Mesenchymal stem cell (in vitro differentiated cells and primary cell): ENCODE results near the gene ZNF488.

Experiments
- DNase-seq: peaks from one replicate; pipeline ENCODE4 v3.0.0-alpha.2; 2013
- H2AFZ ChIP-seq: one replicate; pipeline ENCODE4 v1.6.1; 2013; ENCODE audit warnings: low read depth, mild to moderate bottlenecking, control low read depth, inconsistent platforms, low read length, moderate library complexity
- H2AK5ac ChIP-seq: 2 replicates; pipeline ENCODE4 v1.6.1; 2013; ENCODE audit warnings: low read length, moderate library complexity, mild to moderate bottlenecking, inconsistent platforms; ENCODE audit not compliant: severe bottlenecking
- H2BK120ac ChIP-seq: one replicate; pipeline ENCODE4 v1.6.1; 2013; ENCODE audit warnings: low read depth, mild to moderate bottlenecking, inconsistent platforms, low read length, moderate library complexity
- H2BK12ac ChIP-seq, 2 experiments: one replicate each; pipeline ENCODE4 v1.6.1; 2013; ENCODE audit warnings: inconsistent platforms in 2 of 2, low read length in 2 of 2, mild to moderate bottlenecking in 2 of 2, moderate library complexity in 2 of 2, control low read depth in 1 of 2
- H2BK15ac ChIP-seq: one replicate; pipeline ENCODE4 v1.6.1; 2013; ENCODE audit warnings: mild to moderate bottlenecking, low read depth, inconsistent platforms; ENCODE audit not compliant: poor library complexity, severe bottlenecking
- H2BK5ac ChIP-seq: 2 replicates; pipeline ENCODE4 v1.6.1; 2013; ENCODE audit warnings: low read depth, mild to moderate bottlenecking, low read length, control low read depth, inconsistent platforms; ENCODE audit not compliant: poor library complexity, severe bottlenecking
- H3K14ac ChIP-seq, 2 experiments: one replicate each; pipeline ENCODE4 v1.6.1; 2013; ENCODE audit warnings: inconsistent platforms in 2 of 2, low read length in 2 of 2, control low read depth in 1 of 2, mild to moderate bottlenecking in 1 of 2, moderate library complexity in 1 of 2
- H3K18ac ChIP-seq, 2 experiments: one replicate each; pipeline ENCODE4 v1.6.1; 2013; ENCODE audit warnings: inconsistent platforms in 2 of 2, low read length in 2 of 2, control low read depth in 1 of 2, low read depth in 1 of 2, mild to moderate bottlenecking in 1 of 2
- H3K23ac ChIP-seq, 2 experiments: one replicate each; pipeline ENCODE4 v1.6.1; 2013; ENCODE audit warnings: inconsistent platforms in 2 of 2, low read length in 2 of 2, mild to moderate bottlenecking in 2 of 2, moderate library complexity in 2 of 2, control low read depth in 1 of 2
- H3K27ac ChIP-seq: 2 replicates; pipeline ENCODE4 v1.5.1; 2013; ENCODE audit warnings: mild to moderate bottlenecking, moderate library complexity, low read length, control low read depth, inconsistent platforms; ENCODE audit not compliant: poor library complexity, severe bottlenecking
- H3K27me3 ChIP-seq, 2 experiments: 2 replicates each; pipeline versions ENCODE4 v1.6.1 to v1.7.0; 2013; ENCODE audit warnings: low read length in 2 of 2, mild to moderate bottlenecking in 2 of 2, moderate library complexity in 2 of 2, control low read depth in 1 of 2, inconsistent platforms in 1 of 2; ENCODE audit not compliant: control insufficient read depth in 1 of 2, insufficient read depth in 1 of 2
- H3K36me3 ChIP-seq, 2 experiments: 2 replicates each; pipeline versions ENCODE4 v1.6.1 to v1.7.0; 2013; ENCODE audit warnings: low read length in 2 of 2, control low read depth in 1 of 2, inconsistent platforms in 1 of 2, low read depth in 1 of 2, mild to moderate bottlenecking in 1 of 2; ENCODE audit not compliant: insufficient read depth in 2 of 2, control insufficient read depth in 1 of 2
- H3K4ac ChIP-seq, 2 experiments: one replicate each; pipeline ENCODE4 v1.6.1; 2013; ENCODE audit warnings: inconsistent platforms in 2 of 2, low read length in 2 of 2, mild to moderate bottlenecking in 2 of 2, moderate library complexity in 2 of 2, control low read depth in 1 of 2, low read depth in 1 of 2
- H3K4me1 ChIP-seq: 2 replicates; pipeline ENCODE4 v1.6.1; 2013; ENCODE audit warnings: low read depth, low read length, control low read depth; ENCODE audit not compliant: control insufficient read depth, insufficient read depth
- H3K4me2 ChIP-seq: 2 replicates; pipeline ENCODE4 v1.6.1; 2013; ENCODE audit warnings: low read length, mild to moderate bottlenecking, inconsistent platforms; ENCODE audit not compliant: poor library complexity, severe bottlenecking
- H3K4me3 ChIP-seq, 2 experiments: 2 replicates each; pipeline versions ENCODE4 v1.5.1 to v1.7.0; 2013; ENCODE audit warnings: low read length in 2 of 2, mild to moderate bottlenecking in 2 of 2, control low read depth in 1 of 2, low read depth in 1 of 2; ENCODE audit not compliant: insufficient read depth in 1 of 2
- H3K79me1 ChIP-seq: replicated peaks from 2 replicates; pipeline ENCODE4 v1.6.1; 2013; ENCODE audit warnings: mild to moderate bottlenecking, control low read depth, low read length, inconsistent platforms; ENCODE audit not compliant: poor library complexity, severe bottlenecking
- H3K9ac ChIP-seq: 2 replicates; pipeline ENCODE4 v1.7.0; 2013; ENCODE audit warnings: mild to moderate bottlenecking, low read length, moderate library complexity
- H3K9me3 ChIP-seq: 2 replicates; pipeline ENCODE4 v1.7.0; 2013; ENCODE audit warnings: mild to moderate bottlenecking, low read length; ENCODE audit not compliant: control insufficient read depth
- H4K8ac ChIP-seq: one replicate; pipeline ENCODE4 v1.6.1; 2013; ENCODE audit warnings: inconsistent platforms, mild to moderate bottlenecking, low read length, moderate library complexity
- H4K91ac ChIP-seq: one replicate; pipeline ENCODE4 v1.6.1; 2013; ENCODE audit warnings: mild to moderate bottlenecking, low read length, inconsistent platforms
- WGBS: methylation state at CpG from one replicate; pipeline ENCODE4 v1.1.7; 2013; ENCODE audit warnings: mixed read lengths; 5-methylcytosine and 5-hydroxymethylcytosine counted together

ZNF488 gene

GRCh38 chr10:47347303-47347675 lies 36.8 kb downstream of the ZNF488 start:
- H3K9ac ChIP-seq = no peak overlapping the region
- H2BK15ac ChIP-seq = no peak overlapping the region
- H2AK5ac ChIP-seq = no peak overlapping the region
- no peaks in the 10 kb centered on the region for H3K36me3 ChIP-seq
- no peaks in the 10 kb centered on the region for H3K79me1 ChIP-seq
- no peak overlapping the region for H2BK120ac ChIP-seq
- H3K4me2 ChIP-seq = no peak overlapping the region
- WGBS = 88% methylated on average over 4 of the region's 4 CpGs
- peaks cover 12 to 14% of the 10 kb centered on the region in 2 experiments for H3K27me3 ChIP-seq
- H3K4me3 ChIP-seq = no peak overlapping the region
- H3K18ac ChIP-seq = no peak overlapping the region
- no peak overlapping the region for H4K91ac ChIP-seq
- no peak overlapping the region for H2AFZ ChIP-seq
- H2BK12ac ChIP-seq = no peak overlapping the region
- H3K23ac ChIP-seq = no peak overlapping the region
- no peak for DNase-seq
- no peak overlapping the region for H3K4ac ChIP-seq
- H3K9me3 ChIP-seq = no peaks in the 10 kb centered on the region
- no peak overlapping the region for H3K27ac ChIP-seq
- H4K8ac ChIP-seq = no peak overlapping the region
- no peak overlapping the region for H3K14ac ChIP-seq
- H2BK5ac ChIP-seq = no peak overlapping the region
- no peaks in the 10 kb centered on the region for H3K4me1 ChIP-seq

GRCh38 chr10:47346581-47347302 lies 37.4 kb downstream of the ZNF488 start:
- 77% methylated on average over 11 of the region's 13 CpGs for WGBS

DNA sequence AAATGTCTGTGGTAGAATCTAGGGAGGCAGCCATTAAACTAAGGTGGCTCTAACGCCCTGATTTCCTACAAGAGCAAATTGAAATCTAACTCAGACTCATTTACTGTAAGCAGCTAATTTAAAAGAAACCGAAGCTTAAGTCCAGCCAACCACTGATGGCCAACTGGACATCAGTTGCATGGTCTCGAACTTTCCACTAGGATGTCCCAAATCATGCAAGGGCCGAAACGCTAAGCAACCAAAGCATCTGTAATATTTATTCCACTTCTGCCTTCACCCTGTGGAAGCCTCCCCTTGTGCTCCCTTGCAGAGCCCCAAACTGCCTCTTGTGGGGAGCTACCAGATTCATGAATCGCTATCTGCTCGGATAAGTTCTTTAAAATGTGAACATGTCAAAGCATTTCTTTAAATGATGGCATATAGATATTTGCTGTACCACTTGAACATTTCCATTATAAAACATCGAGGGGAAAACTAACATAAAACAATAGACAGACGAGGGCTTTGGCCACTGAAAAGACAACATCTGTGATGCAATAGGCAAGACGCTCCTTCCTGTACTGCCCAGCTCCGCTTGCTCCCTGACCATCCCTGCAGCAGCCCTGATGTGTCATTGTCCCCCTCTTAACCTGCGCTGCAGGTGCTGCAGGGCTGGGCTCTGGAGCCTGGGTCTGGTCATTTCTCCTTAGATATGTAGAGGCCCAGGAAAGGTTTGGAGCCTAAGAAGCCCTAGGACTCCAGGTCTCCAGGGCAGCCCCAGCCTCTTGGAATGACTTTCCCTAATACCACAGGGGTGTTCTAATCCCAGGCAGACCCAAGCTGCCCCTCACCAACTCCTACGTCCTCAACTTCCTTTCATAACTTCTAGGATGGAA lies 38.9 kb downstream of the ZNF488 start:
- H3K79me1 ChIP-seq = no peaks in the 10 kb centered on the region
- H3K4me3 ChIP-seq = no peak overlapping the region
- no peaks in the 10 kb centered on the region for H3K36me3 ChIP-seq
- no peak overlapping the region for H3K4me2 ChIP-seq
- H3K27me3 ChIP-seq = peaks cover 9 to 10% of the 10 kb centered on the region in 2 experiments
- H4K8ac ChIP-seq = no peak overlapping the region
- no peak overlapping the region for H3K23ac ChIP-seq
- H2BK5ac ChIP-seq = no peak overlapping the region
- no peaks in the 10 kb centered on the region for H3K4me1 ChIP-seq
- H3K9ac ChIP-seq = no peak overlapping the region
- no peak overlapping the region for H2AK5ac ChIP-seq
- no peaks in the 10 kb centered on the region for H3K9me3 ChIP-seq
- H2BK12ac ChIP-seq = no peak overlapping the region
- H2BK15ac ChIP-seq = no peak overlapping the region
- H3K18ac ChIP-seq = no peak overlapping the region
- 82% methylated on average over 11 of the region's 13 CpGs for WGBS
- H3K14ac ChIP-seq = no peak overlapping the region
- H3K4ac ChIP-seq = no peak overlapping the region
- H2BK120ac ChIP-seq = no peak overlapping the region
- H2AFZ ChIP-seq = no peak overlapping the region
- DNase-seq = no peak
- no peak overlapping the region for H4K91ac ChIP-seq
- no peak overlapping the region for H3K27ac ChIP-seq

More at GRCh38 chr10:47346581-47347302, 37.4 kb downstream of the ZNF488 start:
- H3K14ac ChIP-seq = no peak overlapping the region
- H3K4ac ChIP-seq = no peak overlapping the region
- no peaks in the 10 kb centered on the region for H3K36me3 ChIP-seq
- H2AFZ ChIP-seq = no peak overlapping the region
- H2BK15ac ChIP-seq = no peak overlapping the region
- peaks cover 7 to 12% of the 10 kb centered on the region in 2 experiments for H3K27me3 ChIP-seq
- no peak overlapping the region for H3K18ac ChIP-seq
- no peaks in the 10 kb centered on the region for H3K4me1 ChIP-seq
- no peak overlapping the region for H2BK5ac ChIP-seq
- no peaks in the 10 kb centered on the region for H3K79me1 ChIP-seq
- no peak overlapping the region for H2BK12ac ChIP-seq
- no peak overlapping the region for H3K4me3 ChIP-seq
- H3K9ac ChIP-seq = no peak overlapping the region
- no peaks in the 10 kb centered on the region for H3K9me3 ChIP-seq
- no peak overlapping the region for H4K8ac ChIP-seq
- no peak overlapping the region for H3K4me2 ChIP-seq
- no peak overlapping the region for H4K91ac ChIP-seq
- no peak overlapping the region for H3K23ac ChIP-seq
- H2BK120ac ChIP-seq = no peak overlapping the region
- no peak overlapping the region for H3K27ac ChIP-seq
- no peak overlapping the region for H2AK5ac ChIP-seq
- DNase-seq = peak; percentile 22

- Histone ChIP-seq H3K79me1 (no peaks in the 10 kb centered on the region), H3K27ac (no peak overlapping the region), H4K91ac (no peak overlapping the region), H2BK15ac (no peak overlapping the region), H3K14ac (no peak overlapping the region), H3K4me1 (peaks cover 3% of the 10 kb centered on the region), H2AK5ac (no peak overlapping the region), H3K4ac (no peak overlapping the region), H2BK5ac (no peak overlapping the region), H2BK12ac (no peak overlapping the region), H3K4me3 (no peak overlapping the region), H3K18ac (no peak overlapping the region), H3K4me2 (no peak overlapping the region), H3K36me3 (no peaks in the 10 kb centered on the region), H4K8ac (no peak overlapping the region), H3K23ac (no peak overlapping the region), H3K9me3 (no peaks in the 10 kb centered on the region), H2BK120ac (no peak overlapping the region), H3K27me3 (peaks cover 13 to 37% of the 10 kb centered on the region in 2 experiments), H3K9ac (no peak overlapping the region), H2AFZ (no peak overlapping the region)
- peak; percentile 48 for DNase-seq
- WGBS = 38% methylated on average over 2 of the region's 5 CpGs
Measured at GRCh38 chr10:47340608-47341170, 43.4 kb downstream of the ZNF488 start.
